ENCODE results near the gene NUP85. TPM values are rescaled to one million over a fixed set of nuclear protein-coding genes. Genes with fewer than 3 reads are reported as not detected.

NUP85 gene
- total RNA-seq, 1 donor from 2014 or later, result 38.1 TPM

DNA sequence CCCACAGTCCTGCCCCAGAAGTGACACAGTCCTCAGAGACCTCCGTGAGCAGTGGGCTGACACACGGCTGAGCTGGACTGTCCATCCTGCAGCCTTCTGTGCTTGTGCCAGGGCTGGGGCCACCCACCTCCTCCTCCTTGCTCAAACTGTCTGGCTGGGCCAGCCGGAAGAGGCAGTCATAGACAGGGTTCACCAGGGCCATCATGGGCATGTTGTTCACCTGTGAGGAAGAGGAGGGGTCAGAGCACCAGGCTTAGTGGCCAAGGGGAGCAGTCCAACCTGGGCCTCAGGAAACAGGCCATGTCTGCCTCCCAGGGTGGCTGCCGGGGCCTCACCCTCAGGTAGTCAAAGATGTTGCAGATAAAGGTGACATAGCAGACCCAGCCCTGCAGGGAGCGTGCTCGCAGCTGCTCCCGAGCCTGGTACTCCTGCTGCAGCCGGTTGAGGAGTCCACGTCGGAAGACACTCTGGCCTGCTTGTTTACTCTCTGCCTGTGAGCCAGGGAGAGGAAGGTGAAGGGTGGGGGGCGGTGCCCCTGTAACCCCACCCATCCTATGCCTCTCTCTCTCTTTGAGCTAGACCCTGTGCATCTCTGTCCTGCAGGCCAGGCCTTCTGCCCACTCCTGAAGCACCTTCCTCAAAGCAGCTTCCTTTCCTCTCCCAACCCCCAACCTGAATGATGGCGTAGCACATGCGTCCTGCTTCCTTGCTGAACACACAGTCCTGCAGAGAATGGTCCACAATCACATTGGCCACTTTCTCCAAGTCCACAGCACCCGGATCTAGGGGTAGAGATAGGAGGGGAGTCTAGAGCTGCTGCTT lies 62.1 kb downstream of the NUP85 start:
- intact Hi-C loops (cut with DNase I), result no loop called here
- no peaks in the 10 kb centered on the region for H3K9me3 ChIP-seq
- H3K4me3 ChIP-seq, result no peak overlapping the region
- peaks cover 14 to 26% of the 10 kb centered on the region in 2 donors for H3K4me1 ChIP-seq
- no peak for DNase-seq (ENCODE audit: low spot score in 2 of 2)
- peaks cover 21 to 34% of the 10 kb centered on the region in 2 donors for H3K36me3 ChIP-seq
- no peaks in the 10 kb centered on the region for H3K27me3 ChIP-seq
- H3K27ac ChIP-seq, result no peak overlapping the region
- TF ChIP-seq, protein P1, sequence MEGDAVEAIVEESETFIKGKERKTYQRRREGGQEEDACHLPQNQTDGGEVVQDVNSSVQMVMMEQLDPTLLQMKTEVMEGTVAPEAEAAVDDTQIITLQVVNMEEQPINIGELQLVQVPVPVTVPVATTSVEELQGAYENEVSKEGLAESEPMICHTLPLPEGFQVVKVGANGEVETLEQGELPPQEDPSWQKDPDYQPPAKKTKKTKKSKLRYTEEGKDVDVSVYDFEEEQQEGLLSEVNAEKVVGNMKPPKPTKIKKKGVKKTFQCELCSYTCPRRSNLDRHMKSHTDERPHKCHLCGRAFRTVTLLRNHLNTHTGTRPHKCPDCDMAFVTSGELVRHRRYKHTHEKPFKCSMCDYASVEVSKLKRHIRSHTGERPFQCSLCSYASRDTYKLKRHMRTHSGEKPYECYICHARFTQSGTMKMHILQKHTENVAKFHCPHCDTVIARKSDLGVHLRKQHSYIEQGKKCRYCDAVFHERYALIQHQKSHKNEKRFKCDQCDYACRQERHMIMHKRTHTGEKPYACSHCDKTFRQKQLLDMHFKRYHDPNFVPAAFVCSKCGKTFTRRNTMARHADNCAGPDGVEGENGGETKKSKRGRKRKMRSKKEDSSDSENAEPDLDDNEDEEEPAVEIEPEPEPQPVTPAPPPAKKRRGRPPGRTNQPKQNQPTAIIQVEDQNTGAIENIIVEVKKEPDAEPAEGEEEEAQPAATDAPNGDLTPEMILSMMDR (IDR thresholded peaks at IDR 0.05), result no peak

- peak overlapping the region; percentile 97 to 99 for H3K27ac ChIP-seq
- H3K9me3 ChIP-seq, result no peaks in the 10 kb centered on the region
- DNase-seq (ENCODE audit: low spot score in 2 of 2), result no peak
- peak overlapping the region; percentile 75 to 95 for H3K4me3 ChIP-seq
- TF ChIP-seq, protein P1 (IDR thresholded peaks at IDR 0.05), result no peak
- no peaks in the 10 kb centered on the region for H3K27me3 ChIP-seq
- H3K4me1 ChIP-seq, result peaks cover 15 to 22% of the 10 kb centered on the region in 2 donors
- intact Hi-C loops (cut with DNase I), result loop anchor here (5.0 kb wide), 2 partner anchors 137 to 158 kb away; partner anchors contain the start of gene GRB2
- peaks cover 17 to 20% of the 10 kb centered on the region in 2 donors for H3K36me3 ChIP-seq
Observed at GRCh38 chr17:75269844-75270217, 64.4 kb downstream of the NUP85 start.

DNA sequence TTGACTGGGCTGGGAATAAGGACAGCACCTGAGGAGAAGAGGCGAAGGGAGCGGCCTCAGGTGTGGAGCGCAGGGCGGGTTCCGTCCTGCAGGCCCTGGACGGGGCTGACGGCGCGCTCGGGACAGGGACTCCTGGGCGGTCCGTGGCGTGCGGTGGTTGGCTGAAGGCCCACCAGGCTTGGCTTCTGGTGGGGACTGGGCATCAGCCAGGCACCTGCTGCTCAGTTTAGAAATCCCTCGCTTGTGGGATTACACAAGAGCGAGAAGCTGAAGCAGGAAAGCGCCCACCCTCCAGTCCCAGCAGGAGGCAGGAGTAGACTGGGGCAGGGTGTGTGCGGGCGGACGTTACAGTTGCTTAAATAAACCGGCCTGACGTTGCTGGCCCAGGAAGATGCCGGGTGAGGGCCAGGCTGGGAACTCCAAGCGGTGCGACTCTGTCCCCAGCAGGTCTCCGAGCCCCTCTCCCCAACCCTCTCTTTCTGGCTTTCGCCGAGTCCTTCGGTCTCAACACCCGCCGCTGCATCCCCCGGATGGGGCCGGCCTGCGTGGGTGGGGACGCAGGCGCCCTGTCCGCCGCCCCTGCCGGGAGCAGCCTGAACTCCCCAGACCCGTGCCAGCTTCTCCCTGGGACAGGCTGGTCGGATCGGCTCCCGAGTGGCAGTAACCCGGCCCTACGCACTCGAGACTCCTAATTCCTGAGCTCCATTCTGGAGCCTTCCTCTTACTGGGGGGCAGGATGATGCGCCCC lies 64.9 kb downstream of the NUP85 start:
- H3K4me3 ChIP-seq, result peak overlapping the region; percentile 75 to 95
- peak in 1 of 2 donors; percentile 87 for DNase-seq (ENCODE audit: low spot score in 2 of 2)
- no peaks in the 10 kb centered on the region for H3K27me3 ChIP-seq
- H3K4me1 ChIP-seq, result peaks cover 15 to 22% of the 10 kb centered on the region in 2 donors
- H3K36me3 ChIP-seq, result peaks cover 14% of the 10 kb centered on the region in 2 donors
- peak overlapping the region; percentile 97 to 99 for H3K27ac ChIP-seq
- TF ChIP-seq, protein P1 (IDR thresholded peaks at IDR 0.05), result peak; percentile 23 to 40 (median 35)
- no peaks in the 10 kb centered on the region for H3K9me3 ChIP-seq
- intact Hi-C loops (cut with DNase I), result loop anchor here (5.0 kb wide), 2 partner anchors 137 to 158 kb away; partner anchors contain the start of gene GRB2

GRCh38 chr17:75270966-75271232 lies 65.4 kb downstream of the NUP85 start, which contains the start of gene MIF4GD:
MIF4GD (minus strand) TSS chr17:75271231; CDS start chr17:75270195, 1,036 bp downstream.
- Histone ChIP-seq H3K27ac (peak within 1 kb of the TSS; percentile 97 to 99), H3K4me1 (peaks cover 15 to 22% of the 10 kb centered on the region in 2 donors), H3K27me3 (no peaks in the 10 kb centered on the region), H3K36me3 (peaks cover 9% of the 10 kb centered on the region in 2 donors), H3K9me3 (no peaks in the 10 kb centered on the region), H3K4me3 (peak within 1 kb of the TSS; percentile 75 to 95)
- intact Hi-C loops (cut with DNase I), result loop anchor here (1.0 to 5.0 kb wide), 3 partner anchors 18 to 159 kb away; partner anchors contain the start of genes GRB2 and SLC25A19
- TF ChIP-seq, protein P1 (IDR thresholded peaks at IDR 0.05), result no peak
- DNase-seq (ENCODE audit: low spot score in 2 of 2), result no peak

GRCh38 chr17:75271233-75271954 lies 65.9 kb downstream of the NUP85 start:
- Histone ChIP-seq H3K4me3 (peak overlapping the region; percentile 75 to 95), H3K4me1 (peaks cover 15 to 22% of the 10 kb centered on the region in 2 donors), H3K27me3 (no peaks in the 10 kb centered on the region), H3K27ac (peak overlapping the region; percentile 89 to 99), H3K9me3 (no peaks in the 10 kb centered on the region), H3K36me3 (peaks cover 4% of the 10 kb centered on the region in 2 donors)
- intact Hi-C loops (cut with DNase I), result loop anchor here (1.0 to 5.0 kb wide), 3 partner anchors 18 to 159 kb away; partner anchors contain the start of genes GRB2 and SLC25A19
- peak in 1 of 2 donors; percentile 88 for DNase-seq (ENCODE audit: low spot score in 2 of 2)
- TF ChIP-seq, protein P1 (IDR thresholded peaks at IDR 0.05), result peak; percentile 14 to 98 (median 52)
